SW 1271 (cell line): ENCODE measurements around the gene SLC7A11.

Source experiments
- DNase-seq, 2 experiments: peaks; one replicate each; lab custom pipeline; 2025; lab: John Stamatoyannopoulos, UW

The SLC7A11 gene

GRCh38 chr4:138242076-138242833, at the start of gene SLC7A11:
TSS of gene SLC7A11 (minus strand) at chr4:138242349. CDS start at chr4:138242069, 280 bp downstream.
- DNase-seq: peak; percentile 79 to 93

- no peak for DNase-seq
Observed at GRCh38 chr4:138291431-138291830, 49.3 kb upstream of the SLC7A11 start.

- no peak for DNase-seq
Observed at GRCh38 chr4:138290805-138291204, 48.7 kb upstream of the SLC7A11 start.

GRCh38 chr4:138279286-138279685, 37.1 kb upstream of the SLC7A11 start:
- DNase-seq: no peak

GRCh38 chr4:138277133-138277532, 35.0 kb upstream of the SLC7A11 start:
- DNase-seq: no peak

GRCh38 chr4:138275963-138276621, 33.9 kb upstream of the SLC7A11 start:
- peak; percentile 13 to 58 for DNase-seq

- no peak for DNase-seq
Observed at GRCh38 chr4:138275216-138275615, 33.1 kb upstream of the SLC7A11 start.

- no peak for DNase-seq
Observed at GRCh38 chr4:138269175-138269574, 27.0 kb upstream of the SLC7A11 start.

GRCh38 chr4:138267835-138268234, 25.7 kb upstream of the SLC7A11 start:
- no peak for DNase-seq

GRCh38 chr4:138266948-138267347, 24.8 kb upstream of the SLC7A11 start:
- DNase-seq: no peak

GRCh38 chr4:138263247-138263816, 21.2 kb upstream of the SLC7A11 start:
- no peak for DNase-seq

- no peak for DNase-seq
Observed at GRCh38 chr4:138262469-138262868, 20.3 kb upstream of the SLC7A11 start.

GRCh38 chr4:138262030-138262429, 19.9 kb upstream of the SLC7A11 start:
- no peak for DNase-seq

GRCh38 chr4:138259824-138260223, 17.7 kb upstream of the SLC7A11 start:
- peak; percentile 2 to 26 for DNase-seq

GRCh38 chr4:138259271-138259670, 17.1 kb upstream of the SLC7A11 start:
- no peak for DNase-seq

GRCh38 chr4:138256608-138257007, 14.5 kb upstream of the SLC7A11 start:
- DNase-seq: no peak

GRCh38 chr4:138255917-138256597, 13.9 kb upstream of the SLC7A11 start:
- no peak for DNase-seq

- DNase-seq: no peak
Observed at GRCh38 chr4:138252551-138252950, 10.4 kb upstream of the SLC7A11 start.

GRCh38 chr4:138251938-138252337, 9.8 kb upstream of the SLC7A11 start:
- DNase-seq: no peak

GRCh38 chr4:138249132-138249531, 7.0 kb upstream of the SLC7A11 start:
- no peak for DNase-seq

- DNase-seq: no peak
Observed at GRCh38 chr4:138248058-138248457, 5.9 kb upstream of the SLC7A11 start.

- DNase-seq: no peak
Observed at GRCh38 chr4:138247643-138248042, 5.5 kb upstream of the SLC7A11 start.

- DNase-seq: no peak
Observed at GRCh38 chr4:138243369-138243768, 1.2 kb upstream of the SLC7A11 start.
